NK-92 (cell line): ENCODE results near the gene DNMT1.

Experiments used
- DNase-seq: peaks from one replicate; lab custom pipeline; 2025; ENCODE audit not compliant: unreplicated experiment; lab: John Stamatoyannopoulos, UW

Gene DNMT1

DNA sequence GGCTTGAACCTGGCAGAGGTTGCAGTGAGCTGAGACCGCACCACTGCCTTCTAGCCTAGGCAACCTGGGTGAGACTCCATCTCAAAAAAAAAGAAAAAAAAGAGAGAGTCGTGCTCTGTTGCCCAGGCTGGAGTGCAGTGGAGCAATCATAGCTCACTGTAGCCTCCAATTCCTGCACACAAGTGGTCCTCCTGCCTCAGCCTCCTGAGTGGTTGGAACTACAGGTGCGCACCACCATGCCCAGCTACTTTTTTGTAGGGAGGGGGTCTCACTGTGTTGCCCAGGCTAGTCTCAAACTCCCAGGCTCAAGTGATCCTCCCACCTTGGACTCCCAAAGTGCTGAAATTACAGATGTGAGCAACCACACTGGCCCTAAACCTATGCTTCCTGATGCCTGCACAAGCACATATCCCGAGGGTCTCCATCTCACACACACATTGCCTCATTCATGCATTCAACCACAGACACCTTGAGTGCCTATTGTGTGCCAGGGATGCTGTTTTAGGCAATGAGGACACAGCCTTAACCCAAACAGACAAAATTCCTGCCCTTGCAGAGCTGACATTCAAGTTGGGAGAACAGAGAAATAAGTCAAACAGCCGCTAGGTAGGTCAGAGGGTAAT is 94.5 kb downstream of the DNMT1 start:
- no peak for DNase-seq

DNA sequence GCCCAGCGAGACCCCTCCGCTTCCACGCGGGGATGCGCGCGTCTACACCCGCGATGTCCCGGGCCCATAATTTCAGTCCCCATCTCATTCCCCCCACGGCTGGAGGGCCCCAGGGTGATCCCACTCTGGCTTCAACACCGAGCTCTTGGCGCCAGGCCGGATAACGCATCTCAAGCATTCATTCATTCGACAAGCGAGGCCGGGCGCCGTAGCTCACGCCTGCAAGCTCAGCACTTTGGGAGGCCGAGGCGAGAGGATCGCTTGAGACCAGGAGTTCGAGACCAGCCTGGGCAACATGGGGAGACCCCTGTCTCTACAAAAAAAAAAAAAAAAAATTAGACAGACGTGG is 98.2 kb downstream of the DNMT1 start:
- DNase-seq = no peak

DNA sequence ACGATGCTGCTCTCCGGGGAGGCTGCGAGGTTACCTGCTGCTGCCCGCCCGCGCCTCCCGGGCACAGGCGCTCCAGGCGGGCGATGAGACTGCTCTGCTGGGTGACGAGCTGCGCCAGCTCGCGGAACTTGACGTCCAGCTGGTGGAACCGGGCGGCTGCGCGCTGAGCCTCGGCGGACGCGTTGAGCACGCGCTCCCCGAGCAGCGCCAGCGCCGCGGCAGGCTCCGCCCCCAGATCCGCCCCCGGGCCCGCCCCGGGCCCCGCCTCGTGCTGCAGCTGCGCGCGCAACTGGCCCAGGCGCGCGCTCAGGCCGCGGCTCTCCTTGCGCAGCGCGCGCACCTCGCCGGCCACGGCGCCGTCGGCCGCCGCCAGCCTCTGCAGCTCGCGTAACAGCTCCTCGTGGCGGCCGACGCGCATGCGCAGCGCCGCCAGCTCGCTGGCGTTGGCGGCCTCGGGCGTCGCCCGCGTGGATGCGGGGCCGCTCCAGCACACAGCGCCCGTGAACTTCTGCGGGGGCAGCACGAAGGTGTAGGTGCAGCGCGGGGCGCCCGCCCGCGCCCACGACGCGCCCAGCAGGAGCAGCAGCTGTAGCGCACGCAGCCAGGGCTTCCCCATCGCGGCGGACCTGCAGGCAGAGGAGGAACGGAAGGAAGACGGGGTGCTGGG is 98.7 kb downstream of the DNMT1 start:
- DNase-seq = no peak

DNA sequence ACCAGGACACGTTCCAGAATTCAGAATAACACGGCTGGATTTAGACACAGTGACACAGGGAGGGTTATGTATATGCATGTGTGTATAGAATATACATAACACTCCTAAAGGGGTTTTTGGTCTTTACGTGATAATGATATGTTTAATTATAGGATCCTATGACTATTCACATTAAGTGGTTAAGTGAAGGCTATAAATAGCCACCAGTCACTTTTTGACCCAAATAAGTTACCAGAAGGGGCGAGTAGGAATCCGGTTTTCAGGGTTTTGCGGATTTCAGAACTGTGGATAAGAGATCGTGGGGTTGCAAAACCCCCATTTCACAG is 99.2 kb downstream of the DNMT1 start:
- DNase-seq = no peak

DNA sequence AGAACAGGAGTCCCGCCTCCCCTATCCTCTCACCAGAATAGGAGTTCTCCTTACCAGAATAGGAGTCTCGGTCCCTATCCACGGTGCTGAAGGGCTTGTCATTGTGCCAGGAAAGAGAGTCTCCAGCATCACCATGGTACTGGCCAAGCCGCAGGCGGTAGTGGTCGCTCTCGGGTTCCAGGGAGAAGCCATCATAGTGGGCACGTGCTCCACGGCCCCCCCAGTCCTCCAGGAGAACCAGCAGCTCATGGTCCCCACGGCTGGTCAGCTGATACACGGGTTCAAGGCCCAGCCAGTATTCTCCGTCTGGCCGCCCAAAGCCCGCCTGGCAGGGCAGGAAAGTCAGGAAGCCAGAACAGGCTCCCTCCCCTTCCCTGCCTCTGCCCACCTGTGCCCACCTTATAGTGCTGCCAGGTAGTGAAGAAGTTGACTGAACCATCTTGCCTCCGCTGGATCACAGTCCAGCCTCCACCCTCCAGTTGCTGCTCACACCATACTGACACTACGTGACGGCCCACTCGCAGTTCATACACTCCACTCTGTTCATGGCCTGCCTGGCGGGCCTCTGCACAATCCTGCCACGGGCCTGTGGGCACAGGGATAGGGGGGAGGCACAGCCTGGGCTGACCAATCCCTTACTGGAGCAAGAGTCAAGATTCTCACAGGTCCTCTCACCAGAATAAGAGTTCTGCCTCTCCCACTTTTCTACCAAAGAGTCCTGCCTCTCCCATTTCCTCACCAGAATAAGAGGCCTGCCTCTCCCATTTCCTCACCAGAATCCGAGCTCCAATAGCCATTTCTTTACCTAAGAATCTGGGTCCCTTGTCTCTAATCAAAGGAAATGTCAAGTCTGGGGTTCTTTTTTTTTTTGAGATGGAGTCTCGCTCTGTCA is 101.2 kb downstream of the DNMT1 start:
- no peak for DNase-seq

DNA sequence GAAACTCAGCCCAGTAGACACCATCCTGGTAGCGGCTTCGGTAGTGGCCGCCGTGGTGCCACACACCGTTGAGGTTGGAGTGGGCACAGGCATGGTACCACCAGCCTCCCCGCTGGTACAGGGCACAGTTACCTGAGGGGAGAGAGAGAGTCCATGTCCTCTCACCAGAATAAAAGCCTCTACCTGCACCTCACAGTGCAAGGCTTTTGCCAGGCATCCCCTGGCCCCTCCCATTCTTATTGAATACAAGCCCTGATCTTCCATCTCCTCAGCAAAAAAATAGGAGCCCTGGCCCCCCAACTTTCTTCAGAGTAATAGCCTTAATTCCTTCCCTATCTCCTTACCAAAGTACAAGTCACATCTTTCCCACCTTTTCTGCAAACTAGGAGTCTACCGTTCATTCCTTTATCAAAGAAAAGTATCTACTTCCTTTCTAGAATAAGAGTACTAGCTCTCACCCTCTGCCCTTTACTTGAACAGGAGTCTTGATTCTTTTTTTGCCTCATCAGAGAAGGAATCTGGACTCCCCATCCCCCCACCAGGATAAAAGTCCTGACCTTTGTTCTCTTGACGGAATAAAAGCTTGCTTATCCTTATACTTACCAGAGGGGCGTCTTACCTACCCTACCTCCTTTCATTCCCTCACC is 102.0 kb downstream of the DNMT1 start:
- DNase-seq = no peak

DNA sequence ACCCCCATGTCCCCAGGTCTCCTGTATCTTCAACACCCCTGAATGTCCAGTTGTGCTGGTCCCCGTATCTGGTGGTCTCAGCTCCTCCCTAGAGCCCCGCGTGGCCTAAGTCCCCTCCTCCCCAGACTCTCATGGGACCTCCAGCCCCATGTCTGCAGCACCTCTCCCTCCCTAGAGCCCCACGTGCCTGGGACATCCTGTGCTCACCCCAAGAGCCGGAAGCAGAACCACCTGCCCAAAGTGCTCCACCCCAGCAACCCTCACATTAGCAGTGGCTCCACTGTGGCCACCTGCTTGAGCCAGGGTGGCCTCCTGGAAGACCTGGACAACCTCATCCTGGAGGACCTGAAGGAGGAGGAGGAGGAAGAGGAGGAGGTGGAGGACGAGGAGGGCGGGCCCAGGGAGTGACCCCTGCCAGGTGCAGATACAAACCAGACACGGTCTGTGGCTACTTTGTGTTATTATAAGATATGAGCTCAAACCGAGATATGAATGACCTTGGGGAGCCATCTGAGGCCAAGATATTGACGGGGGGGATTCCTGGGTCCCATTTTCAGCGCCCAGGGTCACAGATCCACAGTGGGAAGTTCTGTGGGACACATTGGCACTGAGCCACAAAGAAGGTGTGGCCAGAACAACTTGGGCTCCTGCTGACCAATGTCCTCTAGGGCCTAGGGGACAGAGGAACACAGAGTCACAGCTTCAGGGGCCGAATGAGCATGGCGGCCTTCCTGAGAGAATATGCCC is 102.7 kb downstream of the DNMT1 start:
- DNase-seq = no peak

DNA sequence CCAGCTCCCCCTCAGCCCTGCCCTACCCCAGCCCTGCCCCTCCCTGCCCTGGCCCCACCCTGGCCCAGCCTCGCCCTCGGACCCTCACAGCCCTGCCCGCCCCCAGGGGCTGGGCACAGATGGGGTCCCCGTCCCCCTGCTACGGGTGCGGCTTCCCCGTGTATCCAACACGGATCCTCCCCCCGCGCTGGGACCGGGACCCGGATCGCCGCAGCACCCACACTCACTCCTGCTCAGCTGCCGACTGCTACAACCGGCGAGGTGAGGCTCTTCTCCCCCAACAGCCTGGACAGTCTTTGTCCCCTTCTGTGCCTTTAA is 103.4 kb downstream of the DNMT1 start:
- no peak for DNase-seq

DNA sequence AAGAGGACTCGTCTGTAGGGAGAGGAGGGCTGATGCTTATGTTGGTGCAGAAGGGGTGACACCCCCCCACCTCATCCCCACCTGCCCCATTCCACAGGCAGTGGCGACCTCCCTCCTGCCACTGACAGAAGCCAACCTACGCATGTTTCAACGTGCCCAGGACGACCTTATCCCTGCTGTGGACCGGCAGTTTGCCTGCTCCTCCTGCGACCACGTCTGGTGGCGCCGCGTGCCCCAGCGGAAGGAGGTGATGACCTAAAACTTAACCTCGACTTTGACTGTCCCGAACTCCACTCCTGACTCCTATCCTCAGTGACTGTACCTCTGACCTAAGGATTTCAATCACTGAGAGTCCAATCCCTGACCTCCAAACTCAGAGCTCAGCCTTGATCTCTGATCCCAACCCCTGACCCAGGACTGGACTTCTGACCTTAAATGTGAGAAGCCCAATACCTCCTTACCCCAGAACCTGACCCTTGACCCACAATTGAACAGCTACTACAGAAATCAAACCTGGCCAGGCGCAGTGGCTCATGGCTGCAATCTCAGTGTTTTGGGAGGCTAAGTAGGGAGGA is 104.9 kb downstream of the DNMT1 start:
- DNase-seq = no peak

DNA sequence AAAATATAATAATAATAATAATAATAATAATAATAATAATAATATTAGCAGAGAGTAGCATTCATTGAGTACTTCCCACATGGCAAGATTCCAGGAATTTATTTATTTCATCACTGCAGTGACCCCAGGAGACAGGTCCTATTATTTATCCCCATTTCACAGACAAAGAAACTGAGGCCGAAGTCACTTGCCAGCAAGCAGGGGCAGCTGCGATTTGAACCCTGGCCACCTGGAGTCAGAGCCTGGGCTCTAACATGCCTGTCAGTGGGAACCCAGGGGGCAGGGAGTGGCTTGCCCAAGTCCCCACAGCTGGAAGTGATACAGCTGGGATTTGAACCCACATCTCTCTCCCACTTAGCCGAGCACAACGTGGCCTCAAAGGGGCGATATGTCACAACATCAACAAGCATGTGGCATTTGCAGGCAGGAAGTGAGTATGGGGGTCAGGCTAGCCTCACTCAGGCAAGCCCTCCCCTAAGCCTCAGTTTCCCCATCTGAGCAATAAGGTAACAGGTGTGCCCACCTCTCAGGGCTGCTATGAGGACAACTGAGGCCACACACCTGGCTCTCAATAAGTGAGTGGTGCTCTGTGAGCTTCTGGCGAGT is 105.7 kb downstream of the DNMT1 start:
- no peak for DNase-seq

DNA sequence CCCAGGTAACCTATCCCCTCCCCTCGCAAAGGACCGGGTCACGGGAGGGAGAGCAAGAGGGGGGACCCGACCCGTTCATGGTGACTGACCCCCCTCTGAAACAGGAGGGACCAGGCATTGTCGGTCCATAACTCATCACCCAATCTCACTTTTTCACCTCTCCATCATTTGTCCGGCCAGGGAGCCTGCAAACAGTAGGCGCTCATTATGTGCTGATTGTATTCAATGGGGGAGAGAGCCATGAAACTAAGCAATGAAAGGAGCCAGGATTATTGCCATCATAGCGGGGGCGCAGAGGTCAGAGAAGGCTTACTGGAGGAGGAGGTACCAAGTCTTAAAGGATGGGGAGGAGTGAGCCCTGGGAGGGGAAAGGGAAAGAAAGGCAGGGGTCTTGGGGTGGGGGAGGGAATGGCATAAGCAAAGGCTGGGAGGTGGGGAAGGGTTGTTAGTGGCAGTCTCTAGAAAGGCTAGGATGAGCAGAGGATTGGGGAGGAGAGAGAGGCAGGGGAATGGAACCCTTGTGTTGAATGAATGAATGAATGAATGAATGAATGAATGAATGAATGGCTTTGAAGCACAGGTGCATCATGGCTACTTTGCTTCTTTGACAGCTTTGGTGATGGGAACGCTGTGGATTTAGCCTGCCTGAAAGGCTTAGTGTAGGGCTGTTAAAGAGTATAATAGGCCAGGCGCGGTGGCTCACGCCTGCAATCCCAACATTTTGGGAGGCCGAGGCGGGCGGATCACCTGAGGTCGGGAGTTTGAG is 107.3 kb downstream of the DNMT1 start:
- DNase-seq = no peak

DNA sequence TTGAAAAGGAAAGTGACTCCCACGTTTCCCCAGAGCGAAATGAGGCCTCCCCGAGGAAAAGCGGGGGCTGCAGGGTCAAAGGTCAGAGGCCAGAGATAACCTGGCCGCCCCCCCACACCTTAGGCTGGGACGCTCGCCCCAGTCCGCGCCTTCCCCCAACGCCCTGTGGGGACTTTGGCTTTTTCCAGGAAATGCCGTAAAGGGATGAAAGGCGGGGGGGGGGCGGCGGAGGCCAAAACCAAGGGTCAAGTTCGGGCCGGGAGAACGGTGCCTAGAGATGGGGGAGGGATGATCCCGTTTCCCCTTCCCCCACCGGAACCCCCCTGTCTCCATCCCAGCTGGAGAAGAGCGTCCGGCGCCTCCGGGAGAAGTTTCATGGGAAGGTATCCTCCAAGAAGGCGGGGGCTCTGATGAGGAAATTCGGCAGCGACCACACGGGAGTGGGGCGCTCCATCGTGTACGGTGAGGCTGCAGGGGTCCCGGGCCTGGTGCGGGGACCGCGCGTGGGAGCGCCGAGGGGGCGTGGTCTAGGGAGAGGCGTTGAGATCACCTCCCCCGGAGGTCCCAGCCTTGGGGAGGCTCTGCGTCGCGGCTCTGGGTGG is 108.1 kb downstream of the DNMT1 start:
- DNase-seq = no peak

DNA sequence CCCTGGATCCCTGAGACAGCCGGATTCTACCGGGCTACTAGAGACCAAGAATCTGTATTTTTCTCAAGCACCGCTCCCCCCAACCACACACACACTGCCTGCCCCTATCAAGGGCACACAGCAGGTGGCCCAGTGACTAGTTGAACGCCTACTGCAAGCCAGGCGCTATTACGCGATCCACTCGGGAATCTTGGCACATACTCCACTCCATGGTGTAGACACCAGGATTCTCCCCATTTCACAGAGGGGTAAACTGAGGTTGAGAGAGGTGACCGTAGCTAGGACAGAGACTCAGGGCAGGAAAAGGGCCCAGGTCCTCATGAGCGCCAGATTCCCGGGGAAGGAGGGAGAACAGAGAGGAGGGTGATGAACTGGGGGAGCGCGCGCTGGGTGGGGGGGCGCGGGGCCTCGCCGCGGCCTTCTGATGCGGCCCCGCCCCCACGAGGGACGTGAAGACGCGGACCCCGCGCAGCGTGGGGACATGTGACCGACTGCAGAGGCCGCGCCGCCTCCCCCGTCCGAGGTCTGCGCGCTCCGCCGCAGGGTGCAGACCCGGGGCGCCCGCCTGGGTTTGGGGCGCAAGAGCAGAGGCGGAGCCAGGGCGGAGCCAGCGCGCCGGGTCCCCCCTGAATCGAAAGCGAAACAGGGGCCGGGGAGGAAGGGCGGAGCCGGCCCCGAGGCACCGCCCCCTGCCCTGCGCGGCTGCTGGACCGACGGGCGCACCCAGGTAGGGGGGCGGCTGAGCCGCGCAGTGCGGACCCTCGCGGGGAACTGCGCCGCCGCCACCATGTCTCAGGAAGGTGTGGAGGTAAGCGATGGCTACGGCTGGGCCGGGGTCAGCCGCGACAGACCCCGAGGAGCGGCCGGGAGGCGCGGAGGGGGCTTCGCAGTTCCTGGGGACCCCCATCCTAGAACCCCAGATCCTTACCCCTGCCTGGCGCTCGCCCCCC is 108.8 kb downstream of the DNMT1 start, which contains the start of gene SHFL:
TSS of gene SHFL (plus strand) at position 677 of the 950 bp plus-strand sequence. CDS start at position 788, 111 bp downstream.
- DNase-seq = no peak

DNA sequence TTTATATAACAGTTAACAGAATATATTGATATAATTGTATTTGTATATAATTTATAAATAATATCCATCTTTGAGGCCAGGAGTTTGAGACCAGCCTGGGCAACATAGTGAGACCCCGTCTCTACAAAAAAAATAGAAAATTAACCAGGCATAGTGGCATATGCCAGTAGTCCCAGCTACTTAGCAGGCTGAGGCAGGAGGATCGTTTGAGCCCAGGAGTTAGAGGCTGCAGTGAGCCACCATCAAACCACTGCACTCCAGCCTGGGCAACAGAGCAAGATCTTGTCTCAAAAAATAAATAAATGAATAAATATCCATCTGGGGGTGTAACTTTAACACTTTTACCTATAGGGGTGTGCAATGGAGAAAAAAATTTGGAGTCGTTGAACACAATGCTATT is 110.0 kb downstream of the DNMT1 start:
- no peak for DNase-seq

DNA sequence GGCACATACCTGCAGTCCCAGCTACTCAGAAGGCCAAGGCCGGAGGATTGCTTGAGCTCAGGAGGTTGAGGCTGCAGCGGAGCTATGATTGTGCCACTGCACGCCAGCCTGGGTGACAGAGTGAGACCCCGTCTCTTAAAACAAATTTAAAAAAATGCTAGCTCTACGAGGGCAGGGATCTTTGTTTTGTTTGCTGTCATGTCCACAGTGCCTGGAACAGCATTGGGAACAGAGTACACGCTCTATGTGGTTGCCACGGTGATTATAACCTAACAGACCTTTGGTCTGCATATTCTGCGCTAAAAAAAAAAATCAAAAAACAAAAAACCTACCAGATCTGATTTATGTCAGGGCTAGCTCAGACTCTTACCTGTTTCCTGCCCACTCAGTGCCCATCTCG is 110.8 kb downstream of the DNMT1 start:
- DNase-seq = no peak
